Measurements from ENCODE around the gene FXYD1.

FXYD1 gene

GRCh38 chr19:35143818-35144217 is 5.2 kb downstream of the FXYD1 start:
- TF ChIP-seq, protein P1, sequence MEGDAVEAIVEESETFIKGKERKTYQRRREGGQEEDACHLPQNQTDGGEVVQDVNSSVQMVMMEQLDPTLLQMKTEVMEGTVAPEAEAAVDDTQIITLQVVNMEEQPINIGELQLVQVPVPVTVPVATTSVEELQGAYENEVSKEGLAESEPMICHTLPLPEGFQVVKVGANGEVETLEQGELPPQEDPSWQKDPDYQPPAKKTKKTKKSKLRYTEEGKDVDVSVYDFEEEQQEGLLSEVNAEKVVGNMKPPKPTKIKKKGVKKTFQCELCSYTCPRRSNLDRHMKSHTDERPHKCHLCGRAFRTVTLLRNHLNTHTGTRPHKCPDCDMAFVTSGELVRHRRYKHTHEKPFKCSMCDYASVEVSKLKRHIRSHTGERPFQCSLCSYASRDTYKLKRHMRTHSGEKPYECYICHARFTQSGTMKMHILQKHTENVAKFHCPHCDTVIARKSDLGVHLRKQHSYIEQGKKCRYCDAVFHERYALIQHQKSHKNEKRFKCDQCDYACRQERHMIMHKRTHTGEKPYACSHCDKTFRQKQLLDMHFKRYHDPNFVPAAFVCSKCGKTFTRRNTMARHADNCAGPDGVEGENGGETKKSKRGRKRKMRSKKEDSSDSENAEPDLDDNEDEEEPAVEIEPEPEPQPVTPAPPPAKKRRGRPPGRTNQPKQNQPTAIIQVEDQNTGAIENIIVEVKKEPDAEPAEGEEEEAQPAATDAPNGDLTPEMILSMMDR (IDR thresholded peaks at IDR 0.05; ENCODE audit: low read depth, low read length, missing control alignments), result no peak
- no peak for DNase-seq (ENCODE audit: extremely low read depth, low read depth)
- H3K4me3 ChIP-seq (replicated peaks; ENCODE audit: low read depth, low read length), result no peak overlapping the region

DNA sequence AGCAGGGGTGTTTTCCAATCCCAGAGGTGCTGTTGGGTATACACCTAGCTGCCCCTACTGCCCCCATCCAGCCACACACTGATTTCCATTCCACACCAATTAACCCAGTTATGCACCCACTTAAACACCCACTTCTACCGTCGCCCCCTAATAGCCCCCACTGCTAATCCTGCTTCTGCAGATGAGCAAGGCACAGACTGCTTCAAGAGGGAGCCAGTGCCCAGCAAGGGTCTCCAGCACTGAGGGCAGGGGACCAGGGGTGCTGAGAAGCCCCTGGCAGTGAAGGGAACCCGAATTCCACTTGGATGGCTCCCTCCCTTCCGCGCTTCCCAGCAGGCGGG is 5.6 kb downstream of the FXYD1 start:
- H3K4me3 ChIP-seq (replicated peaks; ENCODE audit: low read depth, low read length), result no peak overlapping the region
- no peak for DNase-seq (ENCODE audit: extremely low read depth, low read depth)
- TF ChIP-seq, protein P1 (IDR thresholded peaks at IDR 0.05; ENCODE audit: low read depth, low read length, missing control alignments), result no peak

GRCh38 chr19:35144600-35145436 is 6.2 kb downstream of the FXYD1 start:
- TF ChIP-seq, protein P1 (IDR thresholded peaks at IDR 0.05; ENCODE audit: low read depth, low read length, missing control alignments), result no peak
- no peak for DNase-seq (ENCODE audit: extremely low read depth, low read depth)
- no peak overlapping the region for H3K4me3 ChIP-seq (replicated peaks; ENCODE audit: low read depth, low read length)

DNA sequence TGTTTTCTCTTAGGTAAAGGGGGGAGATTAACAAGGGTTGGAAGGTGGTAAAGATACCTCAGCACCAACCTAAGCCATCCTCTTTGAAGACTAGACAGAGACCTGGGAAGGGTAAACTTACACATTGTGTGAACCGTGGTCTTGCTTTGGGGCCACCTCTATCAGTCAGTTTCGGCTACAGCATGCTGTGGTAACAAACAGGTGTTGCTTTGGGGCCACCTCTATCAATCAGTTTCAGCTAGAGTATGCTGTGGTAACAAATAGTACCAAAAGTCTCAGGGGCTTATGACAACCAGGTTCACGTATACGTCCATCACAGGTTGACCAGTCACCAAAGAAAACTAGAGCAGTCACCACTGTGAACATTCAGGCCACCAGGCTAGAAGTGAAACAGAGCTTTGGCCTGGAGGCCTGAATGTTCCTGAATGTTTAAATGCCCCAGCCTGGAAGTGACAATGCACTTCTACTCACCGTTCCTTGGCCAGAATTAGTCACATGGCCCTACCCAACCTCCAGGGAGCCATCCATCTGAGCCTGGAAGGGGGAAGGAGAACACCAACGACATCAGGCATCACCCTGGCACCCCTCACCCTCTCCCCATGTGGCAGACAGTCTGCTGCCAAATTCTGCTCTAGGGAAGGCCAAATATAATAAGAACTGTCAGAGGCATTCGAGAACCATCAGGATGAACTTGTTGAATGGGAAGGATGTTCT is 8.3 kb downstream of the FXYD1 start:
- no peak overlapping the region for H3K4me3 ChIP-seq (replicated peaks; ENCODE audit: low read depth, low read length)
- no peak for DNase-seq (ENCODE audit: extremely low read depth, low read depth)
- TF ChIP-seq, protein P1 (IDR thresholded peaks at IDR 0.05; ENCODE audit: low read depth, low read length, missing control alignments), result no peak

- no peak overlapping the region for H3K4me3 ChIP-seq (replicated peaks; ENCODE audit: low read depth, low read length)
- DNase-seq (ENCODE audit: extremely low read depth, low read depth), result no peak
- TF ChIP-seq, protein P1 (IDR thresholded peaks at IDR 0.05; ENCODE audit: low read depth, low read length, missing control alignments), result no peak
Measured at GRCh38 chr19:35149463-35149862, 10.8 kb downstream of the FXYD1 start.

GRCh38 chr19:35150445-35150844 is 11.8 kb downstream of the FXYD1 start:
- DNase-seq (ENCODE audit: extremely low read depth, low read depth), result no peak
- TF ChIP-seq, protein P1 (IDR thresholded peaks at IDR 0.05; ENCODE audit: low read depth, low read length, missing control alignments), result no peak
- H3K4me3 ChIP-seq (replicated peaks; ENCODE audit: low read depth, low read length), result no peak overlapping the region

Measured in HFF-Myc (cell line).